T-helper 2 cell (primary cell): Measurements from ENCODE around the gene JAZF1.
"Not testable (repeated sequence)": the region's sequence is repeated elsewhere in the genome, so short reads cannot be mapped to it uniquely, and the experiment has no call there.

Experiments
- DNase-seq, 5 experiments: peaks; one replicate each; pipeline versions ENCODE4 v3.0.0 to v3.0.0-alpha.2; 2012 to 2022

JAZF1 gene

DNA sequence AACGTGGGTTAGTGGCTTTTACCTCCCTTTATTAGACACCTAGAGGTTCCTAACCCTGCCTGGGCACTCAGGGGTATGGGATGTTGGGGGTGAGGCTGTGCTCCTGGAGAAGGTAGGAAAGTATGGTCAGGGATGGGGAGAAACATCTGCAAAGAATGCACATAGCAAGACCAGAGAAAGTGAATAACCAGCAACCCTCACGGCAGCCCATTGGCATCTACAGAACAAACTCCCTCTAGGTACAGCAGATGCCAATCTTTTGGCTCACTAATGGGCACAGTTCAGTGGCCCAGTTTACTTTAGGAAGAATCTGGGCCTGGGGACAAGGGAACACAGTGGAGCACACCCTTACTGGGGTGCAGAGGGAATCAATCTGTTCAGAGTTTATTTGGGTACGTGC, 143.9 kb downstream of the JAZF1 start:
- DNase-seq: no peak

DNA sequence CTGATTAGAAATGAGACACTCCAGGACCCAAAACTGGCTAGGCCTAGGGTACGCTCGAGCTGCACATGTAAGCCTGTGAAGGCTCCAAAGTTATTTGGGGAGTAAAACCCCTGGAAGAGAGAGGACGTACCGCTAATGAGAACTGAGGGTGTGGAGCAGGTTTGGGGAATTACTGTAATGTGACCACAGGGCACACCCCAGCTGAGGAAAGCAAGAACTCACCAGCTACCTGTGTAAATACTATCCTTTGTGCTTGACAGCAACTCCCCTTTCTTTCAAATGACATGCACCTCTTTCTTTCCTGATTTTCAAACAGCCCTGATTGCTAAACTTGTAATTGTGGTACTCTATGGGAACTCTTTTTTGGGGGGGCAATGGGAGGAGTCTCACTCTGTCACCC, 147.2 kb downstream of the JAZF1 start:
- no peak for DNase-seq

DNA sequence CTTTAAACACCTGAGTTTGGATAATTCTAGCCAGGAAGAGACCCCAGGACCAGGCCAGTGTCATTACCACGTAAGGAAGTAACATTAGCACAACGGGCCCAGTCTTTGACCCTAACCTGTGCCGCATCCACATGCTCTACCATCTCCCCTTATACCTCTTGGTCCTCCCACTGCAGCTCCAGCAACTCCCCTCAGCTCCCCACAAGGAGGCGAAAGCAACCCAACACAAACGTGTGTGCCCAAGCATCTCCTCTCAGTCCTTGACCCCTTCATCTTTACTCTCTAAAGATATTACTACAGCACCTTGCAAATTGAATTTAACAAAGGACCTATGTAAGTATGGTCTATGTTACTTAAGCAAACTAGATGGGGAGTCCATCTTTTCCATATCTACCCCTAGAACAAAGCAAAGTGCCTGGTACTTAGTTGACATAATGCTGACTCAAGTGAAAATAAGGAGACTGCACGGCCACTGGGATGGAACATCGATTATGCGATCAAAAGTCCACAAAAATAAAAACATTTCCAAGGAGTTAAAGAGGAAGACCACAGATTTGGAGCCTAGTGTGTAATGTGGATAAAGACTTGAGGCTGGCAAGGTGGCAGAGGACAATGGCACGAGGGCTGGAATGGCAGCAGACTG, 147.7 kb downstream of the JAZF1 start:
- DNase-seq: no peak

DNA sequence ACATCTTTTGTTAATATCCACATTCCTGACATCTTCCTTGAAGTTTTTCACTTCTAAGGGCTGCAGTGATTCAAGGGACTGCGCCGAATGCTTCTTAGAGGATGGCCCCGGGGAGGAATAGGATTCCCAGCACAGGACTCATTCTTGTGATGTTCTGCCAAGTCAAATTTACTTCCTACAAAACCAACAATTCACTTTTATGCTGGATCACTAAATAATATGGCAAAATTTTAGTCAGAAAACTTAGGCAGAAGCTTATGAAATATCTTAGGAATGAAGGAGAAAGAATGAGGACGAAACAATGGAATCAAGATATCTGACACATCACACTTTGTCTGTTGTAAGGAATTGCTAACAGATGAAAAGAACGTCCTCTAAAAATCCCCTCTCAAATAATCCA, 151.5 kb downstream of the JAZF1 start:
- DNase-seq: no peak

DNA sequence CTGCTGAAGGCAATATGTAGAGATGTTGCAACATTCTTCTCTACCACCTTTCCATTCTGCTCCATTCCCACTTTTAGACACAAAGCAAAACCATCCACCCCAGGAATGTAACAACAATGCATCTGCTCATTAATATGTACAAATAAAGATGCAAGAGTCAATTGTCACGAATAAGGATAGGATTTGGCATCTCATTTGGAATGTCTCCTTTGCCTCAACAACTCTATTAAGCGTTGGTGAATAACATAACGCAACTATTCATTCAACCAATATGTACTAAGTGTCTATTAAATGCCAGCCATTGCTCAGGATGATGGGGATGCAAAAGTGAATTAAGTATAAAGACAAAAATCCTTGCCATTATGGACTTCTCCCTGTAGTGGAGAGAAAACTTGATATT, 152.1 kb downstream of the JAZF1 start:
- DNase-seq: no peak

DNA sequence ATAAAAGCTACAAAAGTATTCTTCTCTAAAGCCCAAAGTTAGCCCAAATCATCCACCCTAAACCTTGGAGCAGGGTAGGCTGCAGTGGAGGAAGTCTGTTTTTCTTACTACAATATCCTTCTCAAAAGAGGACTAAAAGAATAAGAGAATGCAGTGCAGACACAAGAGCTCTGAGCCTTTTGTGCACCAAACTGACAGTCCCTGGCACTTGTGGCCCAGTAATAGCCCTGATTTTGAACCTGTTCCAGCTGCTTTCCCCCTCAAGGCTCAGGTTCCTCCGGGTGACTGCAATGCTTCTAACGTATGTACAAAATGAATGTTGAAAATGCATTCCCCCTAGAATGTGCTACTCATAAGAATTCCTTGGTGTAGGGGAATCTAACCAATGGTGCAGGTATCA, 154.4 kb downstream of the JAZF1 start:
- DNase-seq: no peak

DNA sequence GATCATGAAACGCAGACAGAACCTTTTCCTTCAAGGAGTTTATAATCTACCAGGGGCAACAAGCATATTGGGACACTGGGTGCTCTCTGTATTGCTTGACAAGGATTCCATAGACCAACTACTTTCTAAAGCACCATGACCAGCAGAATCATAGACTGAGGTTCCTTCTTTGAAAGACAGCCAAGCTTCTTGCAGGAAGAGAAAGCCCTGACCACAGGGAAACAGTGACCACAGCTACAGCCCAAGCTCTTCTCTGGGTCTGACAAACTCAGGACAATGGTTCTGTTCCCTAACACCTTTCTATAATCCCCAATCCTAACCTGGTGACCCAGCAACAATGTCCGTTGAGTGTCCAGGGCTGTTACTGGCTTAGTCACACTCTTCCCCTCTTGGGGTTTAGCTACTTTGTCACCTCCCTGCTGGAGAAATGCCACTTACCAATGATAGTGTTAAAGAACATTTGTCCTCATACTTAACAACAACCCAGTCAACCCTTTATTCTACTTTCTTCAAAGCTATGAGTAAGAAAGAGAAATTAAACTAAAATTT, 155.7 kb downstream of the JAZF1 start:
- no peak for DNase-seq

DNA sequence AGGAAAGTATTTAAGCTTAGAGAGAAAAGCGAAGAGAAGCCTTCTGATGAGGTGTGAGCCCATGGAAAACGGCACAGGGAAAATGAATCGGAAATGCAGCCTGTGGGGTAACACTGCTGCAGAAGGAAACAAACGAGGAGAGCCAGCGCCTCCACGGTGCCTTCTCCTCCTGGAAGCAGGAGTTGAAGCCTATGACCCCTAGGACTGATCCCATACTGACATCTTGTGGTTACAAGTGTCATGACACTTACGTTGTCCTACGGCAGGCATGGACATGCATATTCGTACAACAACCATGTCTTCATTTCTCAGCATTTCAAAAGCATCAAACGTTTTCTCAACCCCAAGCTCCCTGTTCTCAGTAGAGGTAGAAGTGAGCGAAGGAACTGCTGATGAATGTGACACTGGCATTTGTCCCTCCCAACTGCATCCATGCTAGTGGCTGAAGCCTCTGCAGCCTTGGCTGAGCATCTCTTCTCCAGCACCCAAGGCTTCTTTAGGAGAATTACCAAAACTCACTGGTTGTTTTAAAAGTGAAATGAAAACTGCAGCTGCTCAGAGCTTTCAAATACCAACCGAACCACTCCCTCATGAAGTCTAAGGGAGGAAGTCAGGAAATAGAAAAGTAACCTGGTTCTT, 160.2 kb downstream of the JAZF1 start:
- peak in 2 of 5 experiments; percentile 16 to 76 for DNase-seq

DNA sequence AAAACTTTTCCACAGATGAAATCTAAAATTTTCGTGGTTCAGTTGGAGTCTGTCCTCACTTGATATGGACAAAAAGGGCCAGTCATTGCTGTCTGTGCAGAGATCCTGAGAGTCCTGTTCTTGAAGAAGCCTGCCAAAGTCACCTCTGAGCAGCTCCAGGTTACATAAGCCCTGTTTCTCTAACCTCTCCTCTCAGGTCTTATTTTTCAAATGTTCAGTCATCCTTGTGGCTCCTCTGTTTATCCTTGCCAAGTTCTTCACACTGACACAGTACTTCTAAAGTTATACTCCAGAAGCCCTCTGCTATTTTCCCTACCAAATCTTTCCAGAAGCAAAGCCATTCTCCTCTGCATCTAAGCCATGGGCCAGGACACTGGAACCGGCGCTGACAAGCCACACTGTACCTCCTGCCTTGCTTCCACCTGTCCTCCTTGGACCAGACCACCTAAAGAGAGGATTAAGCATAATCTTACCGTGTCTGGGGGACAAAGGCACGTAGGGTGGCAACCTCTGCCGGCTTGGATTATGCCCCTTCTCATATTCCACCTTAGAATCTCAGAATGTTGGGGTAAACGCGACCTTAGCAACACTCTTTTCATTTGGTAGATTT, 161.6 kb downstream of the JAZF1 start:
- DNase-seq: no peak

DNA sequence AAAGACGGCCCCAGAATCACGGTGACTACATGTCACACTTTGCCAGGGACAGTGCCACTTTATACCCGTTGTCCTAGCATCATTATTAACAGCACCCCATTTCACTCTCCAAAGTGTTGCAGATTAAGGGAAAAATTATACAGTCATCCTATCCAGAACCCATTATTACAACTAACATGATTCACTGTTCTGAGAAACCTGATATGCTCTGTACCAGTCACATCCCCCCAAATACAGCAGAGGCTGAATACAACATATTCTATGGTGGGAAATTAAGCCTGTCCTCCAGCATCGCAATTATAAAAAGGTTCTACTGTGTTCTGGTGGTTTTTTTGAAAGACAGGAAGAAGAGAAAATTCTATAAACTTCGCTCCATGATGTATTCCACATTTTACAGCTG, 162.1 kb downstream of the JAZF1 start:
- no peak for DNase-seq

DNA sequence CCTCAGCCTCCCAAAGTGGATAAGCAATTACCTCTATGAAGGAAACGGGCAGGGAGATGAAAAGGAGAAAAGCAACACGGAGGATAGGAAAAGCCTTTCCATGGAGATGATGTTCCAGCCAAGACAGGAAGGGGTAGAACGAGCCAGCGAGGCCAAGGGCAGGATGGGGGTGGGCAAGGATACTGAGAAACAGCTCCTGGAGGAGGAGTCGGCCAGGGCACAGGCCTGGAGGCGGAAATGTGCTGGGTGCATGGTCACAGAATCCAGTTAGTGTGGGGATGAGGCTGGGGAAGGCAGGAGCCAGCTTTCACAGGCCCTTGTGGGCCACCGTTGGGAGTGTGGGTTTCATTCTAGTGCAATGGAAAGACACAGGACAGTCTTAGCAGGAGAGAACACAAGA, 162.6 kb downstream of the JAZF1 start:
- DNase-seq: no peak

DNA sequence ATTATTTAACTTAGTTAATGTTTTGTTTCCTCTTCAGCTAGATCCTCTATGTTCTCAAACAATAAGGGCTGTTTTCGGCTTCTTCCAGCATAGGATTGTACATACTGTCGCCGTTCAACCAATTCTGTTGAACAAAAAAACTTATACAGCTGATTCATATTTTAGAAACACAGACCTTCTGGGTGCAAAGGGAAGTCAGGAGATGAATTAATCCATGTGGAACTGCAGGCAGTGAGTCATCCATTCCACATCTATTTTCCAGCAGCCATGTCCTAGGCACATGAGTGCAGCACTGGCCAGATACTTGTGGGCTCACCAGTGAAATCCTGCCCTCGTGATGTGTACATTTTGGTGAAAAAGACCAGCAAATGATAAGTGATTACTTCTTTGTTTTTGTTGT, 163.2 kb downstream of the JAZF1 start:
- DNase-seq: no peak

DNA sequence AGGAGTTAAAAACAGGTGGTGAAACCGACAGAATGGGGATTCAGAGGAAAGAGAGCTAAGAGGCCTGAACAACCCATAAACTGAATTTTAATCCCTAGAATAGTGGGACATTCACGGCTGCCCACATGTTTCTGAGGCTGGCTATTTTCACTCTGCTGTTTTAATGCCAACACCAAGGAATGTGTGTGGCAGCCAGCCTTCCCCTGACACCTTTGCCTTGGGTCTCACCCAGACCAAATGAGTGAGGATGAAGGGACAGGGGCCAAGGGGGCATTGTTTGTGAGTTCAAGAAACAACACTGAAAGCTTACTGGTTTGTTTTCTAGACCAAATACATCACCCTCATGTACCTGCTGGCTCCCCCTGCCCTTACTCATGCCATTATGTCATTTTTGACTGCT, 164.3 kb downstream of the JAZF1 start:
- no peak for DNase-seq

DNA sequence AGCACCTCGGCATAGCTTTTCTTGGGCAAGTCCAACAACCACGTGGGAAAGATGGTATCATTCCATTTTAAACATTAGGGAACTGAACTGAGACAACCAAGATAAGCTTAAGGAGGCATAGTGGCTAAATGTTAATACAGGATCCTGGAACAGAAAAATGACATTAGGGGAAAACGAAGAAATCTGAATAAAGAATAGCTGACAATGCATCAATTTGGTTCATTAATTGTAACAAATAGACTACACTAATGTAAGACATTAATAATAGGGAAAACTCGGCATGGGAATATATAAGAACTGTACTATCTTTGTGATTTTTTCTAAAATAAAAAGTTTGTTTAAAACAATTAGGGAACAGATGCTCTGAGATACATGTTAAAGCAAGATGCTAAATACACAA, 165.4 kb downstream of the JAZF1 start:
- DNase-seq: no peak

DNA sequence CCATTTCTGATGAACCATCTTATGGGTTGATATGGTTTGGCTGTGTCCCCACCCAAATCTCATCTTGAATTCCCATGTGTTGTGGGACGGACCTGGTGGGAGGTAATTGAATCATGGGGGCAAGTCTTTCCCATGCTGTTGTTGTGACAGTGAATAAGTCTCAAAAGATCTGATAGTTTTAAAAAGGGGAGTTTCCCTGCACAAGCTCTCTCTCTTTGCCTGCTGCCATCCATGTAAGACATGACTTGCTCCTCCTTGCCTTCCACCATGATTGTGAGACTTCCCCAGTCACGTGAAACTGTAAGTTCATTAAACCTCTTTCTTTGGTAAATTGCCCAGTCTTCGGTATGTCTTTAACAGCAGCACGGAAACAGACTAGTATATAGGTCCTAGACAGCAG, 166.3 kb downstream of the JAZF1 start:
- not testable (repeated sequence) for DNase-seq

DNA sequence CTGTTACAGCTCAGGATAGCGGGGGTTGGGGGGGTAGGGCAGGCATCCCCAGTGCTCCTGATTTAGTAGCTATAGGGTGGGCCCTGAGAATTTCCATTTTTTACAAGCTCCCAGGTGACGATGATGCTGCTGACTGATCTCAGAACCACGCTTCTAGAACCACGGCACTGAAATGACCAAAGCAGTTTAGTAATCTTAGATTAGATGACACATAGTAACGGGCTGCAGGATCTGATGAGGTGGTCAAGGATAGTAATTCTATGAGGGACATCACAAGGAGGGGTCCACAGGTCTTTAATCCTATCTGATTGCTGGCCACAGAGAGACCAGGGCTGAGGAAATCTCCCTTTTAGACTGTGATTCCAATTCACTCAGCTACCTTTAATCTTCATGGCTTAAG, 167.2 kb downstream of the JAZF1 start:
- DNase-seq: no peak

DNA sequence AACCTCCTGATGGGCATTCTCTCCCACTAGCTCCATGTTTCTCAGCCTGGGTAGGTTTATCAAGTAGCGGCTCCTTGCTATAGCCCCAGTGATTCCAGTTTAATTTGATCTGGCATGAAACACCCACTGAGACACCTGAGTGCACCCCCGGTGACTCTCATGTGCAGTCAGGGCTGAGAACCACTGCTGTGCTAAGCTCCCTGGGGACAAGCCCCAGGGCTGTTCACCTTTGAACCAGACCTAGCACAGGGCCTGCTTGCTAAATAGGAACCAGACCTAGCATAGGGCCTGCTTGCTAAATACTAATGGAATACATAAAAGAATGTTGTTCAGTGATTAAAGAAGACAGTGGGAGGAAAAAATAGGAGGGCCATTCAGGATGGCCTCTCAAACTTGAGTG, 167.6 kb downstream of the JAZF1 start:
- DNase-seq: no peak

DNA sequence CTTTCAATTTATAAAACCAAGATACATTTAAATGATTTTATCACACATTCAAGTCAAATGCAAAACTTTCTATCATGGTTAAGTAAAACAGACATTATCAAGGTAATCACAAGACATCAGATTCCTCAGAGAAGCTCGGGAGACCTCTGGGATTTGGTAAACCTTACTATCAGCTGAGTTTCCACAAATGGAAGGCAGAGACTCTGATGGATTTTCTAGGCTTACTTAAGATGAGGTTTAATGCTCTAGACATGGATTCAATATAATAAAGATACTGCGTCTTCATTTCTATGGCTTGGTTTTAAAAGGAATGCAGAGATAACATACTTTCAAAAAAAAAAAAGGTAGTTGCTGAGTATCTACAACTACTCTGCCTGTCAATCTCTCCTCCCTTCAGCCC, 171.7 kb downstream of the JAZF1 start:
- no peak for DNase-seq

DNA sequence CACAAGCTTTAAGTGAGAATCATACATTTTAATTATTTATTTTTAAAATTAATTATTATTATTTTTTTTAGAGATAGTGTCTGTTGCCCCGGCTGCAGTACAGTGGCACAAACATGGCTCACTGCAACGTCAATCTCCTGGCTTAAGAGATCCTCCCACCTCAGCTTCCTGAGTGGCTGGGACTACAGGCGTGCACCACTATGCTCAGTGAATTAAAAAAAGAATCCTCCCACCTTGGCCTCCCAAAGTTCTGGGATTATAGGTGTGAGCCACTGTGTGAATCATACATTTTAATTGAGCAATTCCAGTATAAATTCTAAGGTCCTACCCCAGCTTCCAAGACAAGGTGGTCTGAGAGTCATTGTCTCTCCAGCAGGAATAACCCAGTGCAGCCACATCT, 172.4 kb downstream of the JAZF1 start:
- no peak for DNase-seq

DNA sequence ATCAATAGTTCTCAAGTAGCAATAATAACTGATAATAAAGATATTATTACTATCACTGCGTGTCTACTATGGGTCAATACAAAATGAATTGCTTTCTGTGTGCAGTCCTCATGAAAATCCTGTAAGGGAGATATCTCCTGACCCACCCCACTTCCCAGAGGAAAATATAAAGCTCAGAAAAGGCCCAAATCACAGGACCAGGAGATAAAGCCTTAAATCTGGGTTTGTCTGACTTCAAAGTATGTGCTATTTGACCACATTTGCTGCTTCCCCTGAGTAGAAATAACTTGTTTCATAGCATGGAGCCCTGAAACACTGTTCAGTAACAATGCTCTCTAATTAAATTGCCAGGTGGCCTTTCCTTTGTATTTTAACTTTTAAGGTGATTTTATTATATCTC, 174.1 kb downstream of the JAZF1 start:
- DNase-seq: no peak

DNA sequence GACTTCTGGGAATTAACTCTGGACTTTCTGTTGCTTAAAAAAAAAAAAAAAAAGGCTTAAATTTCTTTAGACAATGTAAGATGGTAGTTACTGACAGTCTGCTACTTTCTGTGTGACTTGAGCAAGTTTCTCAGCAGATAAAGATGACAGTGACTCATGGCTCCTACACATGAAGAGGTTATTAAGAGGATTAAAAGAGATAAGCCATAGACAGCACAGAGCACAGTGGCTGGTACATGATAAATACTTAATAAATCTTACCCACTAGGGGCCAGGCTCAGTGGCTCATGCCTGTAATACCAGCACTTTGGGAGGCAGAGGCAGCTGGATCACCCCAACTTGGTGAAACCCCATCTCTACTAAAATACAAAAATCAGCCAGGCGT, 174.8 kb downstream of the JAZF1 start:
- DNase-seq: no peak

DNA sequence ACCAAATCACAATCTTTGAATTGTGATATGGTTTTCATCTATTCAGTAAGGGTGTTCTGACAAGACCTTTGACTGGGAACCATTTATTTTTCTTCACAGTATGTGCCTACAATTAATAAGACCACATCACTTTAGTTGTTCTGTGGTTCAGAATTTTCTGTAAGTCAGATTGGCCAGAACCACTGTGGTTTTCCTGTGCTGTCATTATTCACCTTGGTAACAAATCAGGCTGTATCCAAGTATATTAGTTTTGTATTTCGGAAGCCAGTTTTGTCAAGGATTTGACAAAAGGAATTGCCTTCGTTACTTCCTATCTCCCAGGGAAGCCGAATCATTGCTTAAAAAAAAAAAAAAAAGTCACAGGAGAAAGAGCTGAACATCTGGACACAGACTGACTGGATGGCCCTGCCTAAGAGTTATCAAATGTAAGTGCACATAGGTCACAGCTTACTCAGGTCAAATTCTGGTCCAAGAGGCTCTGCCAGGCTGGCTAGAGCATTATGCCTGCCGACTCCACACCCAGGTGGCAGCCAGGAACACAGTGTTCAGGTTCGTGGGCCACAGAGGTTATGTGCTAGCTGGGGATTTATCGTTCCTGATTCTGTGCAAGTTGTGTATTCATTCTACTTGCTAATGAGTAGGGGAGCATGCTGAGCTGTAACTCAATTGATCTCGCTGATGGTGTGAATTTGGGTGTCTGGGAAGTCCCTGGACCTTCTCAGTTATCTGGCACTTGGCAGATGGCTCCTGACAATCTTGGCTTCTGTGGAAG, 175.3 kb downstream of the JAZF1 start:
- DNase-seq: peak in 1 of 5 experiments; percentile 13

DNA sequence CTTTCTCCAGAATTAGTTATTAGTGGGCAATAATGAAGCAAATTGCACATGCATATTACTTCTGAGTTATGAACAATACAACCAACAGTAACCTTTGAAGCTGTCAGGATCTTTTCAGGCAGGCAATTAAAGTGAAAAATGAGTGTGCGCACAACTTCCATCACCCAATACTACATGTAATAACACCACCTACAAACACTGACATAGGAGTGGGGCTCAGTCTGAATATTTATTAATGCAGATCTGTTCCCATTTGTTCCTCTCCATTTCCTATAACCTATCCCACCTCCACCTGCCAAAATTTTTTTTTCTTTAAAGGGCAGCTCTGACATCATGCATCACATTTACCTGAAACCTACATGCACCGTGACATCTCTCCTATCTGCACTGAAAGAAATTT, 177.2 kb downstream of the JAZF1 start:
- no peak for DNase-seq

DNA sequence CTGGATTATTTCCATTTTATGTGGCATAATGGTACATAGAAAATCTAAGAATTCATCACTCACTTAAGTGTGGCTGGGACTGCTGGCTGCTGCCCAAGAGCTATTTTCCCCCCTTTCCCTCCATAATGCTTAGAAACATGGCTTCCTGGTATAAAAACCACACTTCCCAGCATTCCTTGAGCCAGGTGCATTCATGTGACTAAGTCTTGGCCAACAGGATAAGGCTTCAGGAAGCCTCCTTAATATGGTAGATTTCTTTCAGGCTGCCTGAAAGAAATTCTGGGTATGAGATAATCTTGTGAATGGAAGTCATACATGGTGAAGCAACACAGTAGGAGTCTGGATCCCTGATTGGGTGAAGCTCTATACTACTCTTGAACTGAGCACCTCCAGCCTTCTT, 178.0 kb downstream of the JAZF1 start:
- DNase-seq: no peak
